GM18507 (cell line): Measurements from ENCODE around the gene AUP1.

ENCODE experiments used
- DNase-seq: peaks from one replicate; pipeline ENCODE4 v3.0.0; 2011; ENCODE audit warnings: low read depth; ENCODE audit not compliant: insufficient read length; ENCODE audit errors: extremely low spot score
- FAIRE-seq: peaks from 2 replicates; lab custom pipeline; 2011; peaks lifted over from hg19 to GRCh38; lab: Jason Lieb, UNC

Gene AUP1

DNA sequence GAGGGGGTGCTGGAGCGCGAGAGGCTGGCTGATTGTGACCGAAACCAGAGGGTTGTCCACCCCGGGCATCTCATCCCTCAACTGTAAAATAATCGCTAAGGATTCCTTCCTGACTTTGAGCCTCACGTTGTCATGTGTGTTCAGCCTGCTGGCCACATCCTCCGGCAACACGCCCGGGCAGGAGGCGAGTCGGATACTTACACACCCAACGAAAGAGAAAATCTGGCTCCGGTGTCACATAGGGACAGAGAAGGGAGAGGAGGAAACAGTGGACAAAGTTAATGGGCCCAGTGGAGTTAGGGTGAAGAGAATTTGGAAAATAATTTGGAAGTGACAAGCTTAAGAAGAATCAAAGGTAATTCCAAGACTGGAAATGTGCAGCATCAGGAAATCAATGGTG lies 12.9 kb downstream of the AUP1 start:
- no peak for DNase-seq
- no peak for FAIRE-seq

DNA sequence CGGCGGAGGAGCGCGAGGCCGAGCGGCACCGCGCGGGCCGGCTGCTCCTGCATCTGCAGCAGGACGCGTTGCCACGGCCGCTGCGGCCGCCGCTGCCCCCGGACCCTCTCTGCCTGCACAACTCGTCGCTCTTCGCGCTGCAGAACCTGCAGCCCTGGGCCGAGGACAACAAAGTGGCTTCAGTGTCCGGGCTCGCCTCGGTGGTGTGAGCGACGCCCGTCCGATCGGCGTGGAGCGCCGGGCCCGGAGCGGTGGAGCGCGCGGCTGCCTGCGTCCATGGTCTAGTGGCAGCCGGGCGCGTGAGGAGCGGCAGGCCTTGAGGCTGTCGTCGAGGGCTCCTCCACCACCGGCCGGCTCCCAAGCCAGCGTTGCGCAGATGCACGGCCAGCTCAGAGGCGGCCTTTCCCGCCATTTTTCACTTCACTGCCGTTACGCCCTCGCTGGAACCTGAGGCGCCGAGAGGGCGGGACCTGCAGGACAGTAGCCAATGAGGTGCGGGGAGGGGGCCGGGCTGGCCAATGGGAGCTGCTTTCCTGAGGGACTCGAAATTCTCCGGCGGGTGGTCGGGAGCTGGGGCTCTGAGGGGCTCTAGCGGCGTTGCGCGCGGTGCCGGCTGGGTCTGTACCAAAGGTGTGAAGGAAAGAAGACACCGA lies 13.4 kb downstream of the AUP1 start:
- DNase-seq (no peak), FAIRE-seq (peak; percentile 62)

DNA sequence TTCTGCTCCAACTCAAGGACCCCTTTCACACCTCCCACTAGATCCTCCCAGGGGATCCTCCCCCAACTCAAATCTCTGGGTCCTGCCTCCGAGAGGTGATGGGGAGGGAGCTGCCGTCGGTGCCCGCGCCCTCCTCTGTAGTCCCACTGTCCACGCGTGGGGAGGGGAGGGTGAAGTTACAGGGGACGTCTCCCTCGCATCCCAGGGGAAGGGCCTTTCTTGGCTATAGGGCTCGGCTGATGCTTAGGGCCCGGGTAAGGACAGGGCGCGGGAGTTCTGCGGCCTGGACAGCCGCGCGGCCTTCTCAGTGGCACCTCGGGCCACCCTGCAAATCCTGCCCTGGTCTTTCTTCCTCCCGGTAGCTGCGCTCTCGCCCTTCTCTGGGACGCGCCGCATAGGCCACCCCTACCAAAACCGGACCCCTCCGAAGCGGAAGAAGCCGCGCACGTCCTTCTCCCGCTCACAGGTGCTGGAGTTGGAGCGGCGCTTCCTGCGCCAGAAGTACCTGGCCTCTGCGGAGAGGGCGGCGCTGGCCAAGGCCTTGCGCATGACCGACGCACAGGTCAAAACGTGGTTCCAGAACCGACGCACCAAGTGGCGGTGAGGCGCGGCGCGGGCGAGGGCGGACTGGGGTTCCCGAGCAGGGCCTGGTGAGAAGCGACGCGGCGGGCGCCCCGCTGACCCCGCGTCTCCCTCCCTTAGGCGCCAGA lies 14.1 kb downstream of the AUP1 start:
- FAIRE-seq: no peak
- DNase-seq: no peak

DNA sequence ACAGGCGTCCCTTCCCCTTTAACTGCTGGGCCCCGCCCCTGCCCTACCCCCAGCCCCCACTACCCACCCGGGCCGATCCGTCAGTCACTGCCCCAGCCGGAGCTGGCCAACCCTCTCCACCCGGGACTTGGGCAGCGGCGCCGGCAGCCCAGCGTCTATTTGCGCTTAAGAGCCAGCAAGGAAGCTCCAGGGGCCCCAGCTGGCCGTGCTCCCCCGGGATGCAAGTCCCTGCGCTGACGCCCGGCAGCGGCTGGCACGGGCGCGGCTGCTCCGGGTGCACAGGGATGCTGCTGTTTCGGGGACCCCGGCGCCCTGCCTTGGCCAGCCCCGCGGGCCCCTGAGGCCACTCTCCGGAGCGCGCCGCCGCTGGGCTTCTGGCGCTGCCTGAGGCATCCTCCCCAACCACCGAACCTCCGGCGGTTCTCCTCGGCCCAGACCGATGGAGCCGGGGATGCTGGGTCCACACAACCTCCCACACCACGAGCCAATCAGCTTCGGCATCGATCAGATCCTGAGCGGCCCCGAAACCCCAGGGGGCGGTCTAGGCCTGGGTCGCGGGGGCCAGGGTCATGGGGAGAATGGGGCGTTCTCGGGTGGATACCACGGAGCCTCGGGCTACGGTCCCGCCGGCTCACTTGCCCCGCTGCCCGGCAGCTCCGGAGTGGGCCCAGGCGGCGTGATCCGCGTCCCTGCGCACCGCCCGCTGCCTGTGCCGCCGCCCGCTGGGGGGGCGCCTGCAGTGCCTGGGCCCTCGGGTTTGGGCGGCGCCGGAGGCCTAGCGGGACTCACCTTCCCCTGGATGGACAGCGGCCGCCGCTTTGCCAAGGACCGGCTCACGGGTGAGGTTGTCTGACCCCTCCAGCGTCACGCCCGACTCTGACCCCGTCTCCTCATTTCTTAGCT lies 14.9 kb downstream of the AUP1 start, which contains the start of gene TLX2:
Gene TLX2, plus strand, starts transcription at position 83 of the 903 bp plus-strand sequence. Its CDS starts 357 bp downstream, at position 440.
- FAIRE-seq (no peak), DNase-seq (no peak)

DNA sequence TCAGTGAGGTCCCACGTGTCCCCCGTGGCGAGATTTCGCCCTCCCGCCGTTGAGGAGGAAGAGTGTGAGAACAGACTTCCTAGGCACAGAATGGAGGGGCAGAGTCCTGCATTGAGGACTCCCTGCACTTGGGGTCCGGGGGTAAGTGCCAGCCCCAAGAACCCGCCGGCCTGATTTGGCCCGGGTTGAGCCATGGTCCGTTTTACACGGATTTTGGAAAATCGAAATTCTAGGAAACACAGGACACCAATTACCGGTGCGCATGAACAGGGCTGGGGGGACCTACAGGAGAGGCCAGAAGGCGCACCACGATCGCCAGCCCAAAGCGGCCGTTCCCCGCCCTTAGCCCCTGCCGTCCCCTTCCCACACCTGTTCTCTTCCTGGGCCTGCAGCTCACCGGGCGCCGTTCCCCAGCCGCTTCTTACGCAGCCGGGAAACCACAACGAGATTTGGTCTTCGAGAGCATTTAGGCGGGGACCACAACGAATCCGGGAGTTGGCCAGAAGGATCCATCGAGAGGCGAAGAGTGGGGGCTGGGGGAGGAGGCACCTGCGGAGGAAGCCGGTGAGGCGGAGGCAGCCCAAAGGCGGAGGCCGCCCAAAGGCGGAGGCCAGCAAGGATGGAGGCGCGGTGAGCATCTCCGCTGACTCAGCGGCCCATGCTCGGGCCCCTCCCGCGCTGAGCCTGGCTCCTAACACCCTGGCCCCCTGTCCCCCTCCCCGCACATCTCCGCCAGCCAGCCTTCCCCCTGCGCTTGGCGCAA lies 15.7 kb downstream of the AUP1 start:
- DNase-seq (no peak), FAIRE-seq (no peak)

DNA sequence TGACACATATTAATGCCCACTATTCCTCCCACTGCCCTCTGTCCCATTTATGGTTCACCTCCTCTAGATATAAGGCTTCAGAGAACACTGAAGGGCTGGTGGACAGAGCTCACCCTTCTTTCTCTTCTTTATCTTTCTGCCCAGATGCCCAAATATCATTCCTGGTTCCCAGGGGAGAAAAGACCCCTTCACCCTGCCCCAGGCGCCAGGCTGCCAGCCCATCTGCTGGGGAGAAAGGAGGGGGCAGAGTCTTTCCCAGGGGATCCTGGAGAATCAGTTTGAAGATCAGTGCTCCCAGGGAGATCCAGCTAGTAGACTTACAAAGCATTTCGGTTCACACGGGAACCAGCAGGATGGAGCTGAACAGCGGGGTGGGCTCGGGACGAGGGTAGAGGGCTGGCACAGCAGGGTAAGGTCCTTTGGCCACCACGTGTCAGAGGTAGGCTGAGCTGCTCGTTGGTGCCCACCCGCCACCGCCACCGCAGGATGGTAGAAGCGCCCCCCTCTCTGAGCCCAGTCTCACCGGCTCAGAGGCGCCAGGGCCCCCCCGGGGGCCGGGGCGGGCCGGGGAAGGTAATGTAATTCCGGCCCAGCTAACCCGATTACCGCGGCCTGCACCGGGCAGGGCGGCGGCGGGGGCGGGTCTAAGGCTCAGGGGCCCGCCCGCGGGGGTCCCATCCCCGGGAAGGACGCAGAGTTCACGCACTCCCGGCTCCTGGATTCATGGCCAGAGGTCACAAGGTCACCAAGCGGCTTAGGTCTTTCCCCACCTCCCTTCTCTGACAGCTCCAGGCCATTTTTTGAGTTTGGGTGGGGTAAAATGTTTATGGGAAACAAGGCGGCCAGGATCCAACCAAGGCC lies 16.5 kb downstream of the AUP1 start:
- FAIRE-seq (no peak), DNase-seq (no peak)

DNA sequence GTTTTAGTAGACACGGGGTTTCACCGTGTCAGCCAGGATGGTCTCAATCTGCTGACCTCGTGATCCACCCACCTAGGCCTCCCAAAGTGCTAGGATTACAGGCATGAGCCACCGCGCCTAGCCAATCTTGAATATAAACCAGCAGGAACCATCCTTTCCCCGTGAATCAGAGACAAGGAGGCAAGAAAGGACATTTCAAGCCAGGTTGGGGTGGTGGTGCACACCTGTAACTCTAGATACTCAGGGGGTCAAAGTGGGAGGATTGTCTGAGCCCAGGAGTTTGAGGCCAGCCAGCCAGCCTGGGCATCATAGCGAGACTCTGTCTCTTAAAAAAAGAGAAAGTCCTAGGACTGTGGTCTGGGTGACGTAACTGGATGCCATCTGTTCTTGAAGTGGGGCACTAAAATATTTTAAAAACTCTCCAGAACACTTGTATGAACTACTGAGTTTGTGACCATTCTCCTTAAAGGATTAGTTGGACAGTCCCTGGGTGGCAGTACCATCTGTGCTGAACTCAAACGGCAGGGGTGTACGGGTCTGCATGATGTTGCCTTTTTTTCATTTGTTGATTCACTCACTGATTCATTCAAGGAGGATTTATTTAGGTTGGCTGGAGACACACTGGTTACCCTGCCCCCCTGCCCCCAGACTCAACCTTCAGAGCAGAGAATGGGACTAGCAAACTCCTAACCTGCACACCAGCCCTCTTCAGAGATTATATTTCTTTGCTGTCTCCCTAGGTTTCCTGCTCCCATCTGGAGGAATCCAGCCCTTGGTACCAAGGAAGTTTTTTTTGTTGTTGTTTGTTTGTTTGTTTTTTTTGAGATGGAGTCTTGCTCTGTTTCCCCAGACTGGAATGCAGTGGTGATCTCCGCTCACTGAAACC lies 18.2 kb downstream of the AUP1 start:
- DNase-seq (no peak), FAIRE-seq (no peak)

DNA sequence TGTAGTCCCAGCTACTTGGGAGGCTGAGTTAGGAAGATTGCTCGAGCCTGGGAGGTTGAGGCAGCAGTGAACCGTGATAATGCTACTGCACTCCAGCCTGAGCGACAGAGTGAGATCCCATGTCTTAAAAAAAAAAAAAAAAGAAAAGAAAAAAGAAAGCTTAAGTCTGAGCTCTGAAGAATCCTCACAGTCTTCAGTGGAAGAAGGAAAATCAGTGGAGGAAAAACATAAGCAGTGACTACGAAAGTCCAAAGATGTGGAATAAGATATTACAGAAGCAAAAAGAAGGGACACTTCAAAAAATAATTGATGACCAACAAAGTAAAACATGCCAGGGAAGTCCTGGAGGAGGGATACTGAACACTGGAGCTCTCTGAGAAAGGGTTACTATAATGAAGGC lies 19.2 kb downstream of the AUP1 start:
- FAIRE-seq (no peak), DNase-seq (no peak)

DNA sequence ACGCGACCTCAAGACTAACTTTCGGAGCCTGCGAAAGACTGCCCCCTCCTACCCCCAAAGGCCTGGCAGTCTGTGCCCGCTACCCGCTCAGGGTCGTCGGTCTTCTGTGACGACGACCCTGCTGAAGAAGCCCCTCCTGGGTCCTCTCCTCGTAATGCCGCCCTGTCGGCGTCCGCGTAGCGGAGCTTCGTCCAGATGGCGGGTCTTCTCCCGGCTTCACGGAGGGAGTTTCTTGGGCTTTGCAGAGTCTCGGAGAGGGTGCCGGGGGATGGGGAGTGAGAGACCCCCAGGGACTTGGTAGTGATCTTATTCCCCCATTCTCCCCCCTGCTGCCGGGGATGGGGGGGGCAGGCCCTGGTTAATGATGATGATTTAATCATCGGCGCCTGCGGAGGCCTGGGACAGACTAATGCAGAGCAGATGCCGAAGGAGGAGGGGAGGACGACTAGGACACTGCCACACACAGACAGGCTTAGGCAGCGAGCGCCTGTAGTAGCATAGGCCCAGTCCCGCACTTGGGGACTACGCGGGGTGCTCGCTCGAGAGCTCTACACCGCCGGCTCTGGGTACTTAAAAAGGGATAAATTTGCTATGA lies 21.5 kb downstream of the AUP1 start:
- no peak for FAIRE-seq
- no peak for DNase-seq

DNA sequence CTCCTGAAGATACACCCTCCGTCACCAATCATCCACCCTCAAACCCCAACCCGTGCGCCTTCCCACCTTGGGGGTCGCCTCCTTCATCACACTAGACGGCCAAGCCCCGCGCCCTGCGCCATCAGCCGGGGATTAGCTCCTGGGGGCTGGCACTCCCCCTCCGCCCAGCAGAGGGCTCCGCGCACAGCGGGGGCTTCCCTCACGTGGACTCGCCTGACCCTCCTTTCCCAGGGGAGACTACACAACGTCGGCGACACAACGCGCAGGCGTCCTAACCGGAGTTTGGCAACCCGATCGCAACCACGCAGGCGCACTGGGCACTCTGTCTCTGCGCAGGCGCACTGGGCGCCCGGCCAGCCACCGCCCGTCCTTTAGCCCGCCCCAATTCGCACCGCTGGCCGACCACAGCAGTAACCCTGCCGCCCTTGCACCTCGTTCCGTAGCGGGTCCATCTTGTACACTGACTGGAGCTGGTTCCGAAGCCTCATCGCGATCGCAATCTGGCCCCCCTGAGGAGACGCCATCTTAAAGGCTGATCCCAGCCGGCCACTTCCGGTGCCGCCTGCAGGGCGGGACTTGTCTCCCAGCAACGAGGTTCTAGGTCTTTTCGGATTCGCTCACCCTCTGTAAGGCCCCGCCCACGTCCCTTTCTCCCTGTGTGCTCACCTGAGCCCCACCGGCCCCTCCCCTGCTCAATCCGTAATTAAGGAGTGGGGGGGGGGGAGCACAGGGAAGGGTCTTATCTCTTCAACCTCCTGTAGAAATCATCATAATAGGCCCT lies 22.2 kb downstream of the AUP1 start, which contains the start of gene PCGF1:
Gene PCGF1, minus strand, starts transcription at position 551 of the 781 bp plus-strand sequence. Its CDS starts 27 bp downstream, at position 524.
- DNase-seq (peak; percentile 90), FAIRE-seq (peak; percentile 93)

DNA sequence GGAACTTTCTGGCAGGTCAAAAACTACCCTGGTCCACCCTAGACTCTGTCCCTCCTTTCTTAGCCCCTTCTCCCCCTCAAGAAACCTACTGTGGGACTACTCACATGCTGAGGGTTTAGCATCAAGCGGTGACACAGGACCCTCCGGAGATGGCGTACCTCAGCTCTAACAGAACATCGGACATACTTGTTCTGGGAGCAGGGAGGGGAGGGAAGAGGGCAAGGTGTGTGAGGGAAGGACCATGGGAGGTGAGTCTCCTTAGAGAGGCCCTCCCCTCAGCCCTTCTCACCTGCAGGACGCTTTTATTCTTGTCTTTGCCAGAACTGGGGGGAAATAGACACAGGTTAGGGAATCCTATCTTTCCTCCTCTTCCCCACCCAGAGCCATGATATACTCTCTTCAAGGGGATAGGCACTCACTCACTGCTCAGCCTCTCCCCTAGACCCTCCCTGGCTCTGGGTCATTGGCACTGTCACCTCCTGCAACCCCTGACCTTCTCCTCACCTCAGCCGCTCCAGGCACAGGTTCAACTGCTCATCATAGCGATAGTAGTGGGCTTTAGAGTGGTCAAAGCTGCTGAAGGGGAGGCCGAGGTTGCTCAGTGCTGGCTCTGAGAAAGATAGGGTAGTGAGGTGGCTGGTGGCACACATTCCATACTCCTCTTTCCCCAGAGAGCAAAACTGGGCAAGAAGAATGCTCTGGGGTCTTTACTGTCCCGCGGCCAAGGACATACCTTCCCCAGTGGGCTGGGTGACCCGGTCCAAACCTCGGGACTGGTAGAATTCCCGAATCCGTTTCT lies 23.9 kb downstream of the AUP1 start:
- DNase-seq: no peak
- no peak for FAIRE-seq

DNA sequence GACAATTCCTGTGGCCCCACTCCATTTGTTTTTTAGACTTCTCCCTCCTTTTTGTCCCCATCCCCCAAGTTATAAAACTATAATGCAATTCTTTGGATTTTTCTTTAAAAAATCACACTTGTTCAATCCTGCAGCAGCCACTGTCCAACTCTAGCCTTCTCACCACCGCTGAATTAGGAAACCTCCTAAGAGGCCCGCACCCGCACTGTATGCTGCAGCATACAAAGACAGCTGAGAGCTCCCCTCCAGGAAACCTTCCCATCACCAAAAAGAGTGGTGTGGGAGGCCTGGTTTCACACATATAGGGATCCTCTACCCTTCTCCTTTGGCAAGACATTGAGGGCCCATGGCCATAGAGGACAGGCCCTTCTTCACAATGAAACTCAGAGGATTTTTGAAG lies 24.9 kb downstream of the AUP1 start:
- no peak for DNase-seq
- FAIRE-seq: no peak

DNA sequence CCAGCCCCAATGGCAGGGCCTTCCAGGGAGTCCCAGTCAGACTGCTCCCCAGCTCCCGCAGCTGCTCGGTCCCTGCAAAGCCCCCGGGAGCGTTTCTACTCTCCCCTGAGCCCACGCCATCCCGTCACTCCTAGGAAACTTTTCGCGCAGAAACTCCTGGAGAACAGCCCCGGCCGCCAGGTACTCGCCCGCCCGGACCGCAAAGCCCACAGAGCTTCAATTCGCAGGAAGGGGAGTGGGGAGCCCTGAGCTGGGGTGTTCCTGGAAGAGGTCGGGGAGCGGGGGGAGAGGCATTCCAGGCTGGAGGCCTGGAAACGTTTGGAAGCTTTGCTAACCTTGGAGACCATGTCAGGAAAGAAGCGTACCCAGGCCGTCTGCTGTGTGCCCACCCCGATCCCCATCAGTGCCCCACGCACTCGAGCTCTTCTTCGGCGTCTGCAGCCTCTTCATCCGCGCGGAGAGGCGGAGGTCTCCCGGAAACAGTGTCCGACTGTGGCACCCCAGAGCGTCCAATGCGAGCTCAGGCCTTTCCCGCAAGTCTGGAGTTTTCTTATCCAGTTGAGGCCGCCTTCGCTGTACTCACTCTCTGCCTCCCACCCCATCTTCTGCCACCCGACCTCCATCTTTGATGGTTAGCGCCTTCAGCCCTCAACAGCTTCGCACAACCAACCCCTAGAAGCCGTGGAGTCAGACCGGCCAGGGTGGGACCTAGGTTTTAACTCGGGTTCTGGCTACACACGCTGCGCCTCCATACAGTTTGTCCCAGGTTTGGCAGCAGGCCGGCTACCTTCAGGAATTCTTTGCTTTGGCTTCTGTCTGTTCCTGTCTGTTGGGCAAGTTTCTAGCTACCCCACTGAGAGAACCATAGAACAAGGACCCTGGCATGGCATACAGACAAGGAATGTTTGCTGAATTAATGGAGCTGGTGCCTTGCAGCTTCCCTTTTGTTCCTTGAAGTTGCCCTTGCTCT lies 25.7 kb downstream of the AUP1 start:
- FAIRE-seq (no peak), DNase-seq (no peak)

DNA sequence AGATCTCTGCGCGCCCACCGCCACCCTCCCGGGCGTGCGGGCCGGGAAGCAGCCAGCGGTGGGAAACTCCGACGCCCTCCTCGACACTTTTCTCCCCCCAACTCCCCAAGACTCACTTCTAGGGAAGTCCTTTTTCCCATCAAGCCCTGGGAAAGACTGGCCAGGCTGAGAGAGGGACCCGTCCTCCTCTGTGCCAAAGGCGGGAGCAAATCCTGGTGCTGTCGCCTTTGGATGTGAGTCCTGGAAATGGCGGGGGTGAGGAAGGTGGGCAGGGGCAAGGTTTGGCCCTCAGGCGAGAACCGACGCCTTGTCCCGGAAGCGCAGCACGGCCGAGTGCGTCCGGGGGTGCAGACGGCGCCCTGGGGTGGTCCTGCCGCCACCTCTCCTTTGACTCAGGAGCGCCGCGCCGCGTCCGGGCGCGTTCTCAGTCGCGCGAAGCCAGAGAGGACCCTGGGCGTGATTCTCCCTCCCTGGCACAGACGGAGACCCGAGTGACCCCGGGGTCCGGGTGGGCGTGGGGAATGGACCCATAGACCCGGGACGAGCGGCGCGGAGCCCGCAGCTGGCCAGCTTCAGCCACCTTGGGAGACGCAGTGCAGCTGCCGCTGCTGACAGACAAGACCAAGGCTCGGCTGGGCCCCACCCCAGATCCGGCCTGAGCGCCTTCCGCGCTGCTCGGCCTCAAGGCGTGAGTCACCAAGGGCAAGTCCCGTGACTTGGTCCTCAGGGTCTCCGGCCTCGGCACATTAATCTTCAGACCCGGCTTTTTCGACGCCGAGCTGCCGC lies 26.6 kb downstream of the AUP1 start:
- DNase-seq (peak; percentile 58), FAIRE-seq (peak; percentile 66)
